Measurements from ENCODE around the gene RFX2. TPM values are rescaled to one million over a fixed set of nuclear protein-coding genes. Genes with fewer than 3 reads are reported as not detected.
A peak's percentile ranks its signal among the peaks of the same experiment; 100 is the strongest.

RFX2 gene
- total and polyA plus RNA-seq, 8 donors, result 1.8 to 14.0 (median 3.4) TPM

DNA sequence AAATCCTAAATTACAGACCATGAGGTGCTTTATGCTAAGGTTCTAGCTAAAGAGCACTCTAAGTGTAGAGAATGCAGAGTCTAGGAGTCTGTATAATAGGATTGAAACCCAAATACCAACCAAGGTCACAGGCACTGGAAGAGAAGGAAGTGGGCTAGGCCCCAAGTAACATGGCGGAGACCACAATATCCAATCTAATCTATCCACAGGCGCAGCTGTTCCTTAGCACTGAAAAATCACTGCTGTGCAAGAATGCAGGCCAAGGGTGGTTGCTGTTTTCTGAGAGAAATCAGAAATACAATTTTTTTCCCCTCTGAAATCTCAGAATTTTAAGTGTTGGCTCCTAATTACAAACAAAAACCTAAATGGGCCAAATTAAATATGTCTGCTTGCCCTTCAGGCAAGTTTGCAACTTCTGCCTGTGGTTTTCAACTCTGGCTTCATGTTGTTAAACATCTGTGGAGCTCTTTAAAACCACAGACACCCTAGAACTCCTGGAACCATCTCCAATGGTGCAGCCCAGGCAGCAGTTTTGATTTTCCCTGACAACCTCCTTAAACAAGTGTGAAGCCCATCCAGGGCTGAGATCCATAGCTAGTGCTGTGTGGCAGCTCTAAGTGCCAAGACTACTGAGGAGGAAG lies 138.5 kb downstream of the RFX2 start:
- peaks cover 54 to 62% (median 57%) of the 10 kb centered on the region in 3 donors for H3K4me1 ChIP-seq
- ATAC-seq (no peak), FAIRE-seq (no peak), DNase-seq (no peak)
- intact Hi-C loops (cut with DNase I), result no loop called here
- H3K36me3 ChIP-seq, result no peaks in the 10 kb centered on the region
- no peaks in the 10 kb centered on the region for H3K9me3 ChIP-seq
- no peak overlapping the region for H3K4me3 ChIP-seq
- no peak overlapping the region for H3K27ac ChIP-seq
- no peaks in the 10 kb centered on the region for H3K27me3 ChIP-seq
- TF ChIP-seq, protein P1, sequence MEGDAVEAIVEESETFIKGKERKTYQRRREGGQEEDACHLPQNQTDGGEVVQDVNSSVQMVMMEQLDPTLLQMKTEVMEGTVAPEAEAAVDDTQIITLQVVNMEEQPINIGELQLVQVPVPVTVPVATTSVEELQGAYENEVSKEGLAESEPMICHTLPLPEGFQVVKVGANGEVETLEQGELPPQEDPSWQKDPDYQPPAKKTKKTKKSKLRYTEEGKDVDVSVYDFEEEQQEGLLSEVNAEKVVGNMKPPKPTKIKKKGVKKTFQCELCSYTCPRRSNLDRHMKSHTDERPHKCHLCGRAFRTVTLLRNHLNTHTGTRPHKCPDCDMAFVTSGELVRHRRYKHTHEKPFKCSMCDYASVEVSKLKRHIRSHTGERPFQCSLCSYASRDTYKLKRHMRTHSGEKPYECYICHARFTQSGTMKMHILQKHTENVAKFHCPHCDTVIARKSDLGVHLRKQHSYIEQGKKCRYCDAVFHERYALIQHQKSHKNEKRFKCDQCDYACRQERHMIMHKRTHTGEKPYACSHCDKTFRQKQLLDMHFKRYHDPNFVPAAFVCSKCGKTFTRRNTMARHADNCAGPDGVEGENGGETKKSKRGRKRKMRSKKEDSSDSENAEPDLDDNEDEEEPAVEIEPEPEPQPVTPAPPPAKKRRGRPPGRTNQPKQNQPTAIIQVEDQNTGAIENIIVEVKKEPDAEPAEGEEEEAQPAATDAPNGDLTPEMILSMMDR (IDR thresholded peaks at IDR 0.05), result no peak
- 42 to 44% methylated on average over 2 of the region's 2 CpGs for WGBS, 2 donors

DNA sequence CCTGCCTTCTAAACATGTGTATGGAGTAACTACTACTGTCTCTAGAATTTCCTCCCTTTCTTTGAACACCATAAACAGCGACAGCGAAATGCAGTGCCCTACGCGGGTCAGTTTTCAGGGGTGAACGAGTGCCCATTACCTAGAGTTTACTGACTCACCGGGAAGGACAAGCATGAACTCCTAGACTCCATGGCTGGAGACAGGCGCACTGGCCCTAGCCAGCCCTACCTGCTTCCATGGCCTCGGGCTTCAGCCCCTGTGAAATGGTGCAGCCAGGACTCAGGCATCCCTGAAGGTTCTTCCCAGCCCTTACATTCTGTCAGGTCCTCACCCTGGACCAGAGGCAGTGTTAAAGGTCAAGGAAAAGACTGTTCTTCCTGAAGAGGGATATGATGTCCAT lies 140.8 kb downstream of the RFX2 start:
- FAIRE-seq (no peak), DNase-seq (no peak), ATAC-seq (no peak)
- Histone ChIP-seq H3K27ac (peak overlapping the region in 3 of 4 donors; percentile 63 to 96 (median 92)), H3K4me1 (peaks cover 48 to 56% (median 56%) of the 10 kb centered on the region in 3 donors), H3K36me3 (no peaks in the 10 kb centered on the region), H3K27me3 (no peaks in the 10 kb centered on the region), H3K9me3 (no peaks in the 10 kb centered on the region), H3K4me3 (no peak overlapping the region)
- 85 to 87% methylated on average over 8 of the region's 8 CpGs for WGBS, 2 donors
- TF ChIP-seq, protein P1 (IDR thresholded peaks at IDR 0.05), result no peak
- intact Hi-C loops (cut with DNase I), result no loop called here

DNA sequence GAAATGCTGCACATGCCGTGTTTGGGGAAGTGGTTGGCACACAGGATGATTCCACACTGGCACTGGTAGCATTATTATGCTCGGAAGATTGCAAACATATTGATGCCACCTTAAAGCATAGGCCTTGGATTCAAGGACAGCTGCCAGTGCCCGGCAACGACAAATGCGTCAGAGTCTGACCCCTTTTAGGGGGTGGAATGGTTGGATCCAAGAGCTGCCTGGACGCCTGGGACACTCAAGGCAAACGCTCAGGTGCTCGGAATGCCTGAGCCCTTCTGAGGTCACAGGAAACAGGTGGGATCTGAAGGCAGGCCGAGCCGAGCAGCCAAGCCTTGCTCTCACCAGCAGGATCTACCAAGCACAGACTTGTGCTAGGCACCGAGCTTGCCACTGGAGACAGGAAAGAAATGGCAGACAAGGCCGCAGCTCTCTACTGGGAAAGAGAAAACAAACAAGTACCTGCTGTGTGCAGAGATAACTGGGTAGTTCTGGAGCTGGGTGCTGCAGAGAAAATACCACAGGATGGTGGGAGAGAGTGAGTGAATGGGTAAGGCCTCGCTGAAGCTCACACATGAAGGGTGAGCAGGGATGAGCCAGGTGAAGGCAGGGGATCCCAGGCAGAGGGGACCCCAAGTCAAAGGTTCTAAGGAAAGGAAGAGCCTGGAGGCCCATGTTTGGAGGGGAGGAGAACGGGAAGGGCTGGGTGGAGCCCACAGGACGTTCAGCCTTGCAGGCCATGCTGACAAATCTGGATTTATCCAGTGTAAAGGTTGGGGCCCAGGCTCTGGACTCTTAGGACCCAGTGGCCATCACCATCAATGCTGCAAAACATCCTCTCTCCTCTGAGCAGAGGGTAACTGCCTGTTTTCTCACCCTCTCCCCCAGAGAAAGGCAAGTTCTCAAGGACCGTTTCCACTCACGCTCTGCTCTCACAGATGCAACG lies 141.6 kb downstream of the RFX2 start:
- H3K4me1 ChIP-seq, result peaks cover 48 to 56% (median 56%) of the 10 kb centered on the region in 3 donors
- ATAC-seq (peak; percentile 68 to 81 (median 70)), FAIRE-seq (no peak), DNase-seq (peak; percentile 58 to 85 (median 72))
- peak overlapping the region in 1 of 4 donors; percentile 3 for H3K4me3 ChIP-seq
- no peaks in the 10 kb centered on the region for H3K9me3 ChIP-seq
- H3K27ac ChIP-seq, result peak overlapping the region; percentile 63 to 96 (median 82)
- H3K27me3 ChIP-seq, result no peaks in the 10 kb centered on the region
- TF ChIP-seq, protein P1 (IDR thresholded peaks at IDR 0.05), result no peak
- intact Hi-C loops (cut with DNase I), result no loop called here
- H3K36me3 ChIP-seq, result no peaks in the 10 kb centered on the region
- 21 to 28% methylated on average over 18 of the region's 18 CpGs for WGBS, 2 donors

DNA sequence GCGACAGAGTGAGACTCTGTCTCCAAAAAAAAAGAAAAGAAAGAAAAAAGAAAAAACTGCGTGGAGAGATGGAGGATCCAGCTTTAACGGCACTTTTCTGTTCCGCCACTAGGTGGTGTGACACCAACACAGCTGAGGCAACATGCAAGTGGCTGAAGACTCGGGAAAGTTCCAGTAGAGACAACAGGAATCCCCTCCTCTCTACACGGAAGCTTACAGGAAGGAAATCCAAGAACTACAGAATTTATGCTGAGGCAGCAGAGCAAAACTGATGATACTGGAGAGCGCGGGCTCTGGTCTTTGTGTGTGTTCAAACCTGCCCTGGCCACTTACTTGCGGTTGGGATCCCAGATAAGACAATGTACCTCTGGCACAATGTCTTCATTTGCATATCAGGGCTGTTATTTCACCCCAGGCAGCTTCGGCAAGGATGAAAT lies 142.3 kb downstream of the RFX2 start:
- intact Hi-C loops (cut with DNase I), result no loop called here
- ATAC-seq, result peak; percentile 59 to 87 (median 78)
- peak; percentile 78 for FAIRE-seq
- 2 to 4% methylated on average over 10 of the region's 10 CpGs for WGBS, 2 donors
- DNase-seq, result peak in 3 of 6 donors; percentile 55 to 83 (median 70)
- H3K27me3 ChIP-seq, result no peaks in the 10 kb centered on the region
- H3K4me1 ChIP-seq, result peaks cover 52 to 60% (median 57%) of the 10 kb centered on the region in 3 donors
- no peaks in the 10 kb centered on the region for H3K36me3 ChIP-seq
- H3K27ac ChIP-seq, result peak overlapping the region; percentile 63 to 96 (median 82)
- TF ChIP-seq, protein P1 (IDR thresholded peaks at IDR 0.05), result peak; percentile 72 to 90 (median 86)
- H3K9me3 ChIP-seq, result no peaks in the 10 kb centered on the region
- H3K4me3 ChIP-seq, result peak overlapping the region in 1 of 4 donors; percentile 3

All from pancreas (tissue), 10 donors.